ENCODE data around the gene NFATC1. TPM values are rescaled to one million over a fixed set of nuclear protein-coding genes. Genes with fewer than 3 reads are reported as not detected.
"Not testable (repeated sequence)": the region's sequence is repeated elsewhere in the genome, so short reads cannot be mapped to it uniquely, and the experiment has no call there.

Gene NFATC1
- total and polyA plus RNA-seq, 2 experiments from 2014 or later: 7.5 to 9.8 TPM

GRCh38 chr18:79502782-79503181, 107.1 kb downstream of the NFATC1 start:
- Histone ChIP-seq H2AFZ (no peak overlapping the region), H3K27me3 (replicated peaks; ENCODE audit: insufficient read depth) (no peaks in the 10 kb centered on the region), H4K20me1 (ENCODE audit: insufficient read depth) (no peaks in the 10 kb centered on the region), H3K9me2 (ENCODE audit: insufficient read depth) (no peaks in the 10 kb centered on the region), H3F3A (ENCODE audit: insufficient read depth) (peaks cover 10% of the 10 kb centered on the region), H3K9me3 (ENCODE audit: low read depth) (peaks cover 5% of the 10 kb centered on the region), H3K36me3 (ENCODE audit: low read depth) (peaks cover 6% of the 10 kb centered on the region; the same call in 1 of the 2 replicates), H3K4me3 (no peak overlapping the region), H3K79me2 (ENCODE audit: insufficient read depth) (no peaks in the 10 kb centered on the region), H3K4me1 (ENCODE audit: insufficient read depth) (peaks cover 20% of the 10 kb centered on the region), H3K9ac (no peak overlapping the region), H3K4me2 (ENCODE audit: unreplicated experiment) (no peak overlapping the region), H3K27ac (no peak overlapping the region)
- peak; percentile 58 for DNase-seq
- TF ChIP-seq EZH2phosphoT487 (IDR thresholded peaks at IDR 0.05; ENCODE audit: insufficient read depth, low read depth): no peak
- no peak for TF ChIP-seq EZH2 (IDR thresholded peaks at IDR 0.05; ENCODE audit: insufficient read depth, poor library complexity, severe bottlenecking)
- 86 to 94% methylated on average over 4 of the region's 4 CpGs for WGBS, 2 experiments (ENCODE audit: low coverage in 1 of 2, low lambda C conversion rate in 2 of 2, missing lambda C conversion rate in 2 of 2)
- in situ Hi-C loops (cut with MboI): no loop called here

- peaks cover 5% of the 10 kb centered on the region for H3K9me3 ChIP-seq (ENCODE audit: low read depth)
- no peaks in the 10 kb centered on the region for H3K27me3 ChIP-seq (replicated peaks; ENCODE audit: insufficient read depth)
- H3K79me2 ChIP-seq (ENCODE audit: insufficient read depth): no peaks in the 10 kb centered on the region
- no peaks in the 10 kb centered on the region for H3K9me2 ChIP-seq (ENCODE audit: insufficient read depth)
- H3K4me1 ChIP-seq (ENCODE audit: insufficient read depth): peaks cover 24% of the 10 kb centered on the region
- H3K36me3 ChIP-seq (ENCODE audit: low read depth): peaks cover 6% of the 10 kb centered on the region; the same call in 1 of the 2 replicates
- peaks cover 10% of the 10 kb centered on the region for H3F3A ChIP-seq (ENCODE audit: insufficient read depth)
- no peaks in the 10 kb centered on the region for H4K20me1 ChIP-seq (ENCODE audit: insufficient read depth)
- WGBS, 2 experiments (ENCODE audit: low coverage in 1 of 2, low lambda C conversion rate in 2 of 2, missing lambda C conversion rate in 2 of 2): 94 to 96% methylated on average over 11 of the region's 11 CpGs
- in situ Hi-C loops (cut with MboI): no loop called here
- H2AFZ ChIP-seq: no peak overlapping the region
- TF ChIP-seq EZH2phosphoT487 (IDR thresholded peaks at IDR 0.05; ENCODE audit: insufficient read depth, low read depth) (no peak), EZH2 (IDR thresholded peaks at IDR 0.05; ENCODE audit: insufficient read depth, poor library complexity, severe bottlenecking) (no peak)
- H3K4me3 ChIP-seq: no peak overlapping the region
- no peak overlapping the region for H3K9ac ChIP-seq
- no peak overlapping the region for H3K27ac ChIP-seq
- no peak for DNase-seq
- no peak overlapping the region for H3K4me2 ChIP-seq (ENCODE audit: unreplicated experiment)
Observed at GRCh38 chr18:79503406-79503805, 107.7 kb downstream of the NFATC1 start.

- 95 to 98% methylated on average over 12 of the region's 12 CpGs for WGBS, 2 experiments (ENCODE audit: low coverage in 1 of 2, low lambda C conversion rate in 2 of 2, missing lambda C conversion rate in 2 of 2)
- in situ Hi-C loops (cut with MboI): no loop called here
- no peaks in the 10 kb centered on the region for H3K27me3 ChIP-seq (replicated peaks; ENCODE audit: insufficient read depth)
- no peaks in the 10 kb centered on the region for H3K79me2 ChIP-seq (ENCODE audit: insufficient read depth)
- H2AFZ ChIP-seq: no peak overlapping the region
- H3K27ac ChIP-seq: no peak overlapping the region
- peaks cover 10% of the 10 kb centered on the region for H3F3A ChIP-seq (ENCODE audit: insufficient read depth)
- H3K36me3 ChIP-seq (ENCODE audit: low read depth): peaks cover 6% of the 10 kb centered on the region; the same call in 1 of the 2 replicates
- peaks cover 24% of the 10 kb centered on the region for H3K4me1 ChIP-seq (ENCODE audit: insufficient read depth)
- no peak overlapping the region for H3K4me2 ChIP-seq (ENCODE audit: unreplicated experiment)
- H3K9me3 ChIP-seq (ENCODE audit: low read depth): peaks cover 5% of the 10 kb centered on the region
- H4K20me1 ChIP-seq (ENCODE audit: insufficient read depth): no peaks in the 10 kb centered on the region
- no peak overlapping the region for H3K9ac ChIP-seq
- no peaks in the 10 kb centered on the region for H3K9me2 ChIP-seq (ENCODE audit: insufficient read depth)
- no peak for TF ChIP-seq EZH2 (IDR thresholded peaks at IDR 0.05; ENCODE audit: insufficient read depth, poor library complexity, severe bottlenecking)
- no peak for TF ChIP-seq EZH2phosphoT487 (IDR thresholded peaks at IDR 0.05; ENCODE audit: insufficient read depth, low read depth)
- DNase-seq: no peak
- no peak overlapping the region for H3K4me3 ChIP-seq
Observed at GRCh38 chr18:79504034-79504433, 108.3 kb downstream of the NFATC1 start.

GRCh38 chr18:79504495-79504894, 108.8 kb downstream of the NFATC1 start:
- DNase-seq; in situ Hi-C loops (cut with MboI); H3K9me2 ChIP-seq (ENCODE audit: insufficient read depth); H3K36me3 ChIP-seq (ENCODE audit: low read depth); H3K27ac ChIP-seq; H3K27me3 ChIP-seq (replicated peaks; ENCODE audit: insufficient read depth); H3K4me3 ChIP-seq; H3K9me3 ChIP-seq (ENCODE audit: low read depth); H3K79me2 ChIP-seq (ENCODE audit: insufficient read depth); H3K9ac ChIP-seq; H3K4me2 ChIP-seq (ENCODE audit: unreplicated experiment); H4K20me1 ChIP-seq (ENCODE audit: insufficient read depth); H2AFZ ChIP-seq: not testable (repeated sequence)
- Histone ChIP-seq H3F3A (ENCODE audit: insufficient read depth) (peaks cover 10% of the 10 kb centered on the region), H3K4me1 (ENCODE audit: insufficient read depth) (peaks cover 24% of the 10 kb centered on the region)
- 63 to 64% methylated on average over 5 to 6 of the region's 6 CpGs for WGBS, 2 experiments (ENCODE audit: low coverage in 1 of 2, low lambda C conversion rate in 2 of 2, missing lambda C conversion rate in 2 of 2)

- H3K9me3 ChIP-seq (ENCODE audit: low read depth); H3K4me2 ChIP-seq (ENCODE audit: unreplicated experiment); in situ Hi-C loops (cut with MboI); H3K79me2 ChIP-seq (ENCODE audit: insufficient read depth); H3K36me3 ChIP-seq (ENCODE audit: low read depth); H4K20me1 ChIP-seq (ENCODE audit: insufficient read depth); H3K9me2 ChIP-seq (ENCODE audit: insufficient read depth); H3K27ac ChIP-seq; H3K9ac ChIP-seq; H3K4me3 ChIP-seq; H2AFZ ChIP-seq; H3K27me3 ChIP-seq (replicated peaks; ENCODE audit: insufficient read depth); DNase-seq: not testable (repeated sequence)
- Histone ChIP-seq H3K4me1 (ENCODE audit: insufficient read depth) (peaks cover 24% of the 10 kb centered on the region), H3F3A (ENCODE audit: insufficient read depth) (peaks cover 10% of the 10 kb centered on the region)
- 86% methylated on average over 3 of the region's 3 CpGs; no CpG with 5 or more reads in 1 of the 2 experiments for WGBS, 2 experiments (ENCODE audit: low coverage in 1 of 2, low lambda C conversion rate in 2 of 2, missing lambda C conversion rate in 2 of 2)
Observed at GRCh38 chr18:79505465-79505864, 109.7 kb downstream of the NFATC1 start.
